Hepatocyte (in vitro differentiated cells): ENCODE measurements around the gene TMPRSS11F. TPM values are rescaled to one million over a fixed set of nuclear protein-coding genes. Genes with fewer than 3 reads are reported as not detected.

Experiments
- DNase-seq: peaks from one replicate; pipeline ENCODE4 v3.0.0-alpha.2; 2016; ENCODE audit warnings: low spot score
- H2AFZ ChIP-seq: fragments of 200-600 bp; sonication (generic); 2 replicates; pipeline ENCODE4 v1.6.0; 2016; ENCODE audit warnings: antibody characterized with exemption, mild to moderate bottlenecking
- H3K27ac ChIP-seq: fragments of 200-600 bp; sonication (generic); 2 replicates; pipeline ENCODE4 v1.5.1; 2016; ENCODE audit warnings: mild to moderate bottlenecking
- H3K27me3 ChIP-seq: fragments of 200-600 bp; sonication (generic); 2 replicates; pipeline ENCODE4 v1.6.1; 2016
- H3K36me3 ChIP-seq: fragments of 200-600 bp; sonication (generic); replicated peaks from 2 replicates; pipeline ENCODE4 v1.5.1; 2016; ENCODE audit warnings: low read depth; ENCODE audit not compliant: insufficient read depth
- H3K4me1 ChIP-seq: fragments of 200-600 bp; sonication (generic); 2 replicates; pipeline ENCODE4 v1.5.1; 2016; ENCODE audit warnings: mild to moderate bottlenecking, moderate library complexity; ENCODE audit not compliant: insufficient read depth
- H3K4me2 ChIP-seq: fragments of 200-600 bp; sonication (generic); 2 replicates; pipeline ENCODE4 v1.6.0; 2016
- H3K4me3 ChIP-seq: fragments of 200-600 bp; sonication (generic); 2 replicates; pipeline ENCODE4 v1.5.1; 2016; ENCODE audit warnings: mild to moderate bottlenecking
- H3K79me2 ChIP-seq: fragments of 200-600 bp; sonication (generic); 2 replicates; pipeline ENCODE4 v1.6.0; 2017; ENCODE audit warnings: mild to moderate bottlenecking
- H3K9me2 ChIP-seq: fragments of 200-600 bp; sonication (generic); replicated peaks from 2 replicates; pipeline ENCODE4 v1.6.0; 2017; ENCODE audit warnings: mild to moderate bottlenecking; ENCODE audit not compliant: insufficient read depth
- H3K9me3 ChIP-seq: fragments of 200-600 bp; sonication (generic); 2 replicates; pipeline ENCODE4 v1.5.1; 2016; ENCODE audit warnings: low read depth, mild to moderate bottlenecking
- H4K20me1 ChIP-seq: fragments of 200-600 bp; sonication (generic); 2 replicates; pipeline ENCODE4 v1.6.0; 2016; ENCODE audit warnings: mild to moderate bottlenecking; ENCODE audit not compliant: insufficient read depth, poor library complexity, severe bottlenecking
- CTCF ChIP-seq: fragments of 200-600 bp; sonication (generic); IDR thresholded peaks from 2 replicates; pipeline ENCODE4 v1.5.1; 2016; ENCODE audit warnings: antibody characterized with exemption, mild to moderate bottlenecking; ENCODE audit not compliant: poor library complexity
- EZH2 ChIP-seq: fragments of 200-600 bp; sonication (generic); IDR thresholded peaks from 2 replicates; pipeline ENCODE4 v1.6.1; 2016; ENCODE audit warnings: antibody characterized with exemption, mild to moderate bottlenecking, borderline replicate concordance
- EZH2phosphoT487 ChIP-seq: fragments of 200-600 bp; sonication (generic); IDR thresholded peaks from one replicate; pipeline ENCODE4 v1.6.1; 2018; ENCODE audit warnings: antibody characterized with exemption, mild to moderate bottlenecking, low read depth, moderate library complexity; ENCODE audit not compliant: unreplicated experiment, severe bottlenecking
- WGBS: methylation state at CpG from one replicate; pipeline ENCODE4 v1.1.6; 2016; ENCODE audit warnings: low lambda C conversion rate; ENCODE audit errors: missing lambda C conversion rate; 5-methylcytosine and 5-hydroxymethylcytosine counted together
- polyA plus RNA-seq: library from polyadenylated mRNA; unstranded; fragments of >200 nt; fragmentation: Nextera tagmentation; extraction: Ambion mirVana; gene quantifications from 2 replicates; pipeline ENCODE4 v1.2.1, GENCODE V29; 2016
- total RNA-seq: library from RNA; depleted of rRNA; stranded (reverse); fragments of >200 nt; gene quantifications from 2 replicates; pipeline ENCODE4 v1.2.3, GENCODE V29; 2014

TMPRSS11F gene
- total and polyA plus RNA-seq, 2 experiments from 2014 or later, result 0.07 TPM; not detected in 1

GRCh38 chr4:68141852-68142251, 12.2 kb upstream of the TMPRSS11F start:
- Histone ChIP-seq H3K27me3 (no peaks in the 10 kb centered on the region), H3K79me2 (no peaks in the 10 kb centered on the region), H4K20me1 (no peaks in the 10 kb centered on the region), H3K4me3 (no peak overlapping the region), H3K4me2 (no peak overlapping the region), H3K27ac (no peak overlapping the region), H3K36me3 (no peaks in the 10 kb centered on the region), H3K9me3 (no peaks in the 10 kb centered on the region), H3K4me1 (no peaks in the 10 kb centered on the region), H3K9me2 (no peaks in the 10 kb centered on the region), H2AFZ (no peak overlapping the region)
- TF ChIP-seq EZH2 (no peak), CTCF (no peak), EZH2phosphoT487 (no peak)
- no peak for DNase-seq
- WGBS, result 42% methylated on average over 1 of the region's 1 CpG

DNA sequence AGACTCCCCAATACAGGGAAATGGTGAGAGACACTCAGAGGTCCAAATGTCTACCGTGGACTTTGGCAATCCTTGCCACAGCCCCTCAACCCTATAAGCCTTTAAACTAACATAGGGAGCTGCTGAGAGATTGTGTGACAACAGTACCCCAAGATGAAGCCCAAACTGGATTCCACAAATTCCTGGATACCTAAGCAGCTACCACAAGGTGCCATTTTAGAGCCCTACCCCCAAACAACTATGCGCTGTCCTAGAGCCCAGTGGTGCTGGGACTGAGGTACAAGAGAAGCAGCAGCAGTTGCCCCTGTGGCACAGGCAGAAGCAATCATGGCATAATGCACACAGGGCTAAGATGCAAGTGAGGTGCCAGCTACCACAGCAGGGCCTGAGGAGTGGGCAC, 2.7 kb upstream of the TMPRSS11F start:
- no peaks in the 10 kb centered on the region for H3K27me3 ChIP-seq
- TF ChIP-seq EZH2phosphoT487, result no peak
- no peak for TF ChIP-seq EZH2
- no peak for TF ChIP-seq CTCF
- no peaks in the 10 kb centered on the region for H4K20me1 ChIP-seq
- no peak overlapping the region for H3K4me3 ChIP-seq
- H3K27ac ChIP-seq, result no peak overlapping the region
- H3K79me2 ChIP-seq, result no peaks in the 10 kb centered on the region
- H3K4me2 ChIP-seq, result no peak overlapping the region
- WGBS, result 86% methylated on average over 2 of the region's 2 CpGs
- H2AFZ ChIP-seq, result no peak overlapping the region
- no peaks in the 10 kb centered on the region for H3K9me3 ChIP-seq
- DNase-seq, result no peak
- no peaks in the 10 kb centered on the region for H3K9me2 ChIP-seq
- no peaks in the 10 kb centered on the region for H3K36me3 ChIP-seq
- H3K4me1 ChIP-seq, result no peaks in the 10 kb centered on the region

- Histone ChIP-seq H3K27me3 (no peaks in the 10 kb centered on the region), H3K79me2 (no peaks in the 10 kb centered on the region), H3K4me3 (no peak overlapping the region), H3K9me2 (no peaks in the 10 kb centered on the region), H3K4me1 (no peaks in the 10 kb centered on the region), H2AFZ (no peak overlapping the region), H3K9me3 (no peaks in the 10 kb centered on the region), H3K27ac (no peak overlapping the region), H3K36me3 (no peaks in the 10 kb centered on the region), H4K20me1 (no peaks in the 10 kb centered on the region), H3K4me2 (no peak overlapping the region)
- TF ChIP-seq EZH2 (no peak), CTCF (no peak), EZH2phosphoT487 (no peak)
- 93% methylated on average over 9 of the region's 9 CpGs for WGBS
- no peak for DNase-seq
These were observed 5.4 kb downstream of the TMPRSS11F start for GRCh38 chr4:68124262-68124661.

- 88% methylated on average over 2 of the region's 2 CpGs for WGBS
- Histone ChIP-seq H3K36me3 (no peaks in the 10 kb centered on the region), H3K9me2 (no peaks in the 10 kb centered on the region), H3K27ac (no peak overlapping the region), H3K4me2 (no peak overlapping the region), H3K27me3 (no peaks in the 10 kb centered on the region), H4K20me1 (no peaks in the 10 kb centered on the region), H2AFZ (no peak overlapping the region), H3K4me1 (no peaks in the 10 kb centered on the region), H3K79me2 (no peaks in the 10 kb centered on the region), H3K4me3 (no peak overlapping the region), H3K9me3 (no peaks in the 10 kb centered on the region)
- DNase-seq, result no peak
- TF ChIP-seq EZH2 (no peak), EZH2phosphoT487 (no peak), CTCF (no peak)
These were observed 6.1 kb downstream of the TMPRSS11F start for GRCh38 chr4:68123525-68123924.
